Thyroid gland (tissue), 4 donors: ENCODE results near the gene LKAAEAR1. TPM values are rescaled to one million over a fixed set of nuclear protein-coding genes. Genes with fewer than 3 reads are reported as not detected.

Experiments used
- DNase-seq, 2 donors: peaks; one replicate each; pipeline ENCODE4 v3.0.0-alpha.2; 2019
- H3K27ac ChIP-seq, 3 donors: fragments of 200-600 bp; sonication (generic); 1 replicate in 2 of 3; 2 replicates in 1 of 3; pipeline ENCODE4 v1.5.1; 2016 to 2019; ENCODE audit warnings: mild to moderate bottlenecking in 1 of 3, moderate library complexity in 1 of 3
- H3K27me3 ChIP-seq: fragments of 200-600 bp; sonication (generic); one replicate; pipeline ENCODE4 v1.5.1; 2019
- H3K36me3 ChIP-seq, 2 donors: fragments of 200-600 bp; sonication (generic); one replicate each; pipeline ENCODE4 v1.5.1; 2016 to 2019
- H3K4me1 ChIP-seq, 2 donors: fragments of 200-600 bp; sonication (generic); one replicate each; pipeline ENCODE4 v1.5.1; 2017 to 2019
- H3K4me3 ChIP-seq, 3 donors: fragments of 200-600 bp; sonication (generic); replicated peaks in 1 of 3; 1 replicate in 2 of 3; 2 replicates in 1 of 3; pipeline ENCODE4 v1.5.1; 2016; ENCODE audit warnings: mild to moderate bottlenecking in 1 of 3
- H3K9me3 ChIP-seq: fragments of 200-600 bp; sonication (generic); one replicate; pipeline ENCODE4 v1.5.1; 2017
- CTCF ChIP-seq, 6 experiments: fragments of 200-600 bp in 3 of 6; fragments of 450-650 bp in 3 of 6; sonication (generic) in 3 of 6; IDR thresholded peaks; one replicate each; pipeline ENCODE4 v1.5.1; 2016 to 2019; ENCODE audit warnings: antibody characterized with exemption in 6 of 6, mild to moderate bottlenecking in 2 of 6, inconsistent platforms in 1 of 6, moderate library complexity in 1 of 6
- POLR2A ChIP-seq, 2 donors: fragments of 450-650 bp; IDR thresholded peaks; one replicate each; pipeline ENCODE4 v1.6.1; 2017; ENCODE audit warnings: antibody characterized with exemption in 2 of 2, mild to moderate bottlenecking in 2 of 2, moderate library complexity in 1 of 2
- WGBS, 2 donors: methylation state at CpG; one replicate each; pipeline ENCODE4 v1.1.5; 2017; 5-methylcytosine and 5-hydroxymethylcytosine counted together
- intact Hi-C: fragments of 100-400 bp; cut with DNase I; formaldehyde crosslinking; loops from one replicate; pipeline ENCODE4 v1.15.1; 2023
- total RNA-seq, 4 donors: library from RNA; depleted of rRNA; stranded (reverse); fragments of >200 nt; gene quantifications; one replicate each; pipeline ENCODE4 v1.2.3, GENCODE V29; 2016

LKAAEAR1 gene
- total RNA-seq, 4 donors from 2014 or later: 1.3 to 1.7 TPM; not detected in 2

- WGBS, 2 donors: 69 to 72% methylated on average over 3 to 4 of the region's 4 CpGs
- no peaks in the 10 kb centered on the region for H3K9me3 ChIP-seq
- H3K36me3 ChIP-seq: no peaks in the 10 kb centered on the region
- DNase-seq: no peak
- no peak for TF ChIP-seq POLR2A (IDR thresholded peaks at IDR 0.05)
- intact Hi-C loops: no loop called here
- H3K4me1 ChIP-seq: peaks cover 11% of the 10 kb centered on the region in 2 donors
- H3K4me3 ChIP-seq: no peak overlapping the region
- H3K27ac ChIP-seq: no peak overlapping the region
- H3K27me3 ChIP-seq: no peaks in the 10 kb centered on the region
Measured at GRCh38 chr20:64100566-64100888, 16.3 kb upstream of the LKAAEAR1 start.

GRCh38 chr20:64099880-64100565, 15.8 kb upstream of the LKAAEAR1 start:
- Histone ChIP-seq H3K27ac (no peak overlapping the region), H3K27me3 (no peaks in the 10 kb centered on the region), H3K36me3 (no peaks in the 10 kb centered on the region), H3K4me3 (no peak overlapping the region), H3K4me1 (peaks cover 11% of the 10 kb centered on the region in 2 donors), H3K9me3 (no peaks in the 10 kb centered on the region)
- WGBS, 2 donors: 81 to 89% methylated on average over 13 to 14 of the region's 14 CpGs
- DNase-seq: no peak
- TF ChIP-seq CTCF (IDR thresholded peaks at IDR 0.05) (no peak), POLR2A (IDR thresholded peaks at IDR 0.05) (no peak)
- intact Hi-C loops: no loop called here

GRCh38 chr20:64099086-64099786, 15.0 kb upstream of the LKAAEAR1 start:
- WGBS, 2 donors: 80 to 85% methylated on average over 7 to 10 of the region's 21 CpGs
- no peaks in the 10 kb centered on the region for H3K36me3 ChIP-seq

GRCh38 chr20:64098471-64099013, 14.3 kb upstream of the LKAAEAR1 start:
- TF ChIP-seq POLR2A (IDR thresholded peaks at IDR 0.05) (no peak), CTCF (IDR thresholded peaks at IDR 0.05) (no peak)
- H3K4me1 ChIP-seq: peaks cover 11% of the 10 kb centered on the region in 2 donors
- no peak overlapping the region for H3K4me3 ChIP-seq
- intact Hi-C loops: no loop called here
- 94 to 98% methylated on average over 17 to 28 of the region's 28 CpGs for WGBS, 2 donors
- H3K27me3 ChIP-seq: no peaks in the 10 kb centered on the region
- no peak for DNase-seq
- H3K9me3 ChIP-seq: no peaks in the 10 kb centered on the region
- no peak overlapping the region for H3K27ac ChIP-seq
- no peaks in the 10 kb centered on the region for H3K36me3 ChIP-seq

More at GRCh38 chr20:64099086-64099786, 15.0 kb upstream of the LKAAEAR1 start:
- Histone ChIP-seq H3K4me1 (peaks cover 11% of the 10 kb centered on the region in 2 donors), H3K4me3 (no peak overlapping the region), H3K9me3 (no peaks in the 10 kb centered on the region), H3K27ac (no peak overlapping the region), H3K27me3 (no peaks in the 10 kb centered on the region)
- TF ChIP-seq POLR2A (IDR thresholded peaks at IDR 0.05): no peak
- TF ChIP-seq CTCF (IDR thresholded peaks at IDR 0.05): no peak
- DNase-seq: no peak
- intact Hi-C loops: no loop called here

- no peak overlapping the region for H3K27ac ChIP-seq
- no peak for DNase-seq
- intact Hi-C loops: no loop called here
- no peaks in the 10 kb centered on the region for H3K9me3 ChIP-seq
- 86 to 89% methylated on average over 6 of the region's 6 CpGs for WGBS, 2 donors
- no peak overlapping the region for H3K4me3 ChIP-seq
- no peaks in the 10 kb centered on the region for H3K27me3 ChIP-seq
- no peak for TF ChIP-seq CTCF (IDR thresholded peaks at IDR 0.05)
- no peak for TF ChIP-seq POLR2A (IDR thresholded peaks at IDR 0.05)
- no peaks in the 10 kb centered on the region for H3K36me3 ChIP-seq
- H3K4me1 ChIP-seq: no peaks in the 10 kb centered on the region
Measured at GRCh38 chr20:64096535-64096934, 12.3 kb upstream of the LKAAEAR1 start.
